ENCODE results near the gene MMRN2. TPM values are rescaled to one million over a fixed set of nuclear protein-coding genes. Genes with fewer than 3 reads are reported as not detected.
A peak's percentile ranks its signal among the peaks of the same experiment; 100 is the strongest.
"Not testable (repeated sequence)": the region's sequence is repeated elsewhere in the genome, so short reads cannot be mapped to it uniquely, and the experiment has no call there.

Gene MMRN2
- total RNA-seq, 2 experiments from 2014 or later, result not detected

GRCh38 chr10:86953747-86954680 is 3.4 kb downstream of the MMRN2 start:
- intact Hi-C loops (cut with micrococcal nuclease; ENCODE audit: unreplicated experiment), result no loop called here
- no peak overlapping the region for H3K27ac ChIP-seq (ENCODE audit: low read depth, low read length, poor library complexity, severe bottlenecking)
- DNase-seq (ENCODE audit: low spot score), result no peak
- no peaks in the 10 kb centered on the region for H3K4me1 ChIP-seq (ENCODE audit: insufficient read depth, low read length, poor library complexity, severe bottlenecking)
- H3K9me2 ChIP-seq (ENCODE audit: insufficient read depth, low read length), result no peaks in the 10 kb centered on the region
- TF ChIP-seq CTCF (conservative IDR thresholded peaks at IDR 0.05; ENCODE audit: low read length) (no peak), EZH2phosphoT487 (IDR thresholded peaks at IDR 0.05; ENCODE audit: borderline replicate concordance, low read depth, low read length) (no peak)
- CTCF ChIA-PET (ENCODE audit: unreplicated experiment), result no interaction called here
- no peaks in the 10 kb centered on the region for H3K79me2 ChIP-seq (ENCODE audit: insufficient read depth, low read depth, low read length)
- H2AFZ ChIP-seq (ENCODE audit: low read length), result no peak overlapping the region
- POLR2A ChIA-PET, result no interaction called here
- no peaks in the 10 kb centered on the region for H3K36me3 ChIP-seq (ENCODE audit: insufficient read depth, low read length)
- H3K4me3 ChIP-seq (ENCODE audit: low read depth, low read length, poor library complexity, severe bottlenecking), result no peak overlapping the region
- no peak overlapping the region for H3K4me2 ChIP-seq (ENCODE audit: low read length)
- no peaks in the 10 kb centered on the region for H3K9me3 ChIP-seq (ENCODE audit: low read length)
- no peaks in the 10 kb centered on the region for H4K20me1 ChIP-seq (ENCODE audit: insufficient read depth, low read length)
- no TSS peak for BruUV-seq (replicated peaks)

GRCh38 chr10:86952697-86953096 is 4.7 kb downstream of the MMRN2 start:
- H3K79me2 ChIP-seq (ENCODE audit: insufficient read depth, low read depth, low read length); POLR2A ChIA-PET; H3K4me1 ChIP-seq (ENCODE audit: insufficient read depth, low read length, poor library complexity, severe bottlenecking); H3K4me2 ChIP-seq (ENCODE audit: low read length); H3K27ac ChIP-seq (ENCODE audit: low read depth, low read length, poor library complexity, severe bottlenecking); H4K20me1 ChIP-seq (ENCODE audit: insufficient read depth, low read length); intact Hi-C loops (cut with micrococcal nuclease; ENCODE audit: unreplicated experiment); H3K4me3 ChIP-seq (ENCODE audit: low read depth, low read length, poor library complexity, severe bottlenecking); H3K9me3 ChIP-seq (ENCODE audit: low read length); H3K9me2 ChIP-seq (ENCODE audit: insufficient read depth, low read length); CTCF ChIA-PET (ENCODE audit: unreplicated experiment); BruUV-seq (replicated peaks); H3K36me3 ChIP-seq (ENCODE audit: insufficient read depth, low read length); H2AFZ ChIP-seq (ENCODE audit: low read length): not testable (repeated sequence)
- DNase-seq (ENCODE audit: low spot score), result peak; percentile 14

GRCh38 chr10:86952106-86952505 is 5.3 kb downstream of the MMRN2 start:
- Histone ChIP-seq H3K9me2 (ENCODE audit: insufficient read depth, low read length) (no peaks in the 10 kb centered on the region), H2AFZ (ENCODE audit: low read length) (no peak overlapping the region), H4K20me1 (ENCODE audit: insufficient read depth, low read length) (no peaks in the 10 kb centered on the region), H3K4me2 (ENCODE audit: low read length) (no peak overlapping the region), H3K4me1 (ENCODE audit: insufficient read depth, low read length, poor library complexity, severe bottlenecking) (no peaks in the 10 kb centered on the region), H3K9me3 (ENCODE audit: low read length) (no peaks in the 10 kb centered on the region), H3K79me2 (ENCODE audit: insufficient read depth, low read depth, low read length) (no peaks in the 10 kb centered on the region), H3K36me3 (ENCODE audit: insufficient read depth, low read length) (no peaks in the 10 kb centered on the region), H3K27ac (ENCODE audit: low read depth, low read length, poor library complexity, severe bottlenecking) (no peak overlapping the region), H3K4me3 (ENCODE audit: low read depth, low read length, poor library complexity, severe bottlenecking) (no peak overlapping the region)
- TF ChIP-seq EZH2phosphoT487 (IDR thresholded peaks at IDR 0.05; ENCODE audit: borderline replicate concordance, low read depth, low read length) (no peak), CTCF (conservative IDR thresholded peaks at IDR 0.05; ENCODE audit: low read length) (no peak)
- POLR2A ChIA-PET, result no interaction called here
- no peak for DNase-seq (ENCODE audit: low spot score)
- CTCF ChIA-PET (ENCODE audit: unreplicated experiment), result interaction anchor here (0.6 kb wide), 1 partner anchor 364 kb away, joined by 3 read pairs; no protein-coding TSS in a partner anchor
- intact Hi-C loops (cut with micrococcal nuclease; ENCODE audit: unreplicated experiment), result no loop called here
- BruUV-seq (replicated peaks), result no TSS peak

Data from OCI-LY7 (cell line).